IMR-90 (cell line): Measurements from ENCODE around the gene NEIL3. TPM values are rescaled to one million over a fixed set of nuclear protein-coding genes. Genes with fewer than 3 reads are reported as not detected.

Experiments used
- ATAC-seq: fragments of 200-7000 bp; cut with Tn5 transposase; 2 replicates; pipeline ENCODE4 v1.9.1; 2020; ENCODE audit warnings: low read depth, mild to moderate bottlenecking, moderate library complexity
- BruUV-seq: library from RNA; stranded (reverse); fragments of 400-500 nt; replicated peaks from 2 replicates; lab custom pipeline; 2021; lab: Mats Ljungman, UMichigan
- CTCF ChIA-PET: fragments of 300-600 bp; formaldehyde crosslinking; extraction: SDS; loops from one replicate; lab custom pipeline; 2021; ENCODE audit warnings: antibody characterized with exemption; lab: Yijun Ruan, JAX
- POLR2A ChIA-PET: fragments of 300-600 bp; sonication (Branson Sonifier 250); formaldehyde crosslinking; loops from one replicate; lab custom pipeline; 2022; ENCODE audit warnings: antibody characterized with exemption; ENCODE audit not compliant: unreplicated experiment; lab: Charles Lee
- DNase-seq: peaks from one replicate; pipeline ENCODE4 v3.0.0; 2013
- H2AFZ ChIP-seq: replicated peaks from 2 replicates; pipeline ENCODE3; 2013; ENCODE audit warnings: low read length, mild to moderate bottlenecking; ENCODE audit not compliant: poor library complexity
- H2AK5ac ChIP-seq: 2 replicates; pipeline ENCODE4 v1.6.1; 2013; ENCODE audit warnings: low read depth, low read length, inconsistent platforms
- H2AK9ac ChIP-seq: replicated peaks from 2 replicates; pipeline ENCODE3; 2013; ENCODE audit warnings: mild to moderate bottlenecking, low read depth, low read length, moderate library complexity; ENCODE audit not compliant: poor library complexity
- H2BK120ac ChIP-seq: 2 replicates; pipeline ENCODE4 v1.6.1; 2013; ENCODE audit warnings: low read depth, low read length, inconsistent platforms
- H2BK15ac ChIP-seq: 3 replicates; pipeline ENCODE4 v1.6.1; 2013; ENCODE audit warnings: low read depth, low read length, inconsistent platforms
- H2BK20ac ChIP-seq: 2 replicates; pipeline ENCODE4 v1.6.1; 2013; ENCODE audit warnings: low read depth, mild to moderate bottlenecking, inconsistent platforms, low read length, moderate library complexity
- H2BK5ac ChIP-seq: 2 replicates; pipeline ENCODE4 v1.6.1; 2013; ENCODE audit warnings: mild to moderate bottlenecking, low read depth, low read length, inconsistent platforms; ENCODE audit not compliant: poor library complexity, severe bottlenecking
- H3K14ac ChIP-seq: replicated peaks from 2 replicates; pipeline ENCODE4 v1.6.1; 2013; ENCODE audit warnings: low read depth, low read length, inconsistent platforms
- H3K18ac ChIP-seq: 2 replicates; pipeline ENCODE4 v1.6.1; 2013; ENCODE audit warnings: low read depth, low read length, control low read depth
- H3K23ac ChIP-seq: 2 replicates; pipeline ENCODE4 v1.6.1; 2013; ENCODE audit warnings: low read depth, low read length, inconsistent platforms
- H3K27ac ChIP-seq: 2 replicates; pipeline ENCODE4 v1.5.1; 2013; ENCODE audit warnings: mild to moderate bottlenecking, control low read depth, low read length; ENCODE audit not compliant: insufficient read depth
- H3K27me3 ChIP-seq: 2 replicates; pipeline ENCODE4 v1.6.1; 2013; ENCODE audit warnings: low read length; ENCODE audit not compliant: control insufficient read depth, insufficient read depth
- H3K36me3 ChIP-seq: 2 replicates; pipeline ENCODE4 v1.6.1; 2013; ENCODE audit warnings: low read length, mixed read lengths; ENCODE audit not compliant: control insufficient read depth, insufficient read depth
- H3K4ac ChIP-seq: 2 replicates; pipeline ENCODE4 v1.6.1; 2013; ENCODE audit warnings: low read depth, low read length, inconsistent platforms
- H3K4me1 ChIP-seq: 2 replicates; pipeline ENCODE4 v1.6.1; 2013; ENCODE audit warnings: low read length, mixed read lengths; ENCODE audit not compliant: control insufficient read depth, insufficient read depth
- H3K4me2 ChIP-seq: 2 replicates; pipeline ENCODE4 v1.6.1; 2013; ENCODE audit warnings: low read depth, mild to moderate bottlenecking, control low read depth, low read length, moderate library complexity
- H3K4me3 ChIP-seq: 2 replicates; pipeline ENCODE4 v1.5.1; 2013; ENCODE audit warnings: low read depth, mild to moderate bottlenecking, control low read depth, low read length, moderate library complexity; ENCODE audit not compliant: insufficient read depth
- H3K56ac ChIP-seq: 2 replicates; pipeline ENCODE4 v1.6.1; 2013; ENCODE audit warnings: low read length, inconsistent platforms; ENCODE audit not compliant: insufficient read depth; ENCODE audit errors: extremely low read depth
- H3K79me1 ChIP-seq, 2 experiments: 2 replicates each; pipeline ENCODE4 v1.6.1; 2013; ENCODE audit warnings: low read length in 2 of 2, inconsistent platforms in 1 of 2, low read depth in 1 of 2
- H3K9ac ChIP-seq: 2 replicates; pipeline ENCODE4 v1.6.1; 2013; ENCODE audit warnings: low read depth, low read length, control low read depth
- H3K9me1 ChIP-seq: 2 replicates; pipeline ENCODE4 v1.6.1; 2013; ENCODE audit warnings: low read length, inconsistent platforms; ENCODE audit not compliant: insufficient read depth
- H3K9me3 ChIP-seq: 2 replicates; pipeline ENCODE4 v1.6.1; 2013; ENCODE audit warnings: low read length; ENCODE audit not compliant: control insufficient read depth, insufficient read depth
- H4K20me1 ChIP-seq: 2 replicates; pipeline ENCODE4 v1.6.1; 2013; ENCODE audit warnings: low read length, inconsistent platforms; ENCODE audit not compliant: insufficient read depth
- H4K5ac ChIP-seq: 2 replicates; pipeline ENCODE4 v1.6.1; 2013; ENCODE audit warnings: mild to moderate bottlenecking, low read depth, low read length, control low read depth
- H4K8ac ChIP-seq, 2 experiments: 2 replicates each; pipeline ENCODE4 v1.6.1; 2013; ENCODE audit warnings: low read depth in 2 of 2, low read length in 2 of 2, control low read depth in 1 of 2, inconsistent platforms in 1 of 2
- H4K91ac ChIP-seq: 2 replicates; pipeline ENCODE4 v1.6.1; 2013; ENCODE audit warnings: low read depth, low read length, inconsistent platforms; ENCODE audit not compliant: insufficient read depth
- BHLHE40 ChIP-seq: fragments of 150-350 bp; IDR thresholded peaks from 2 replicates; pipeline ENCODE4 v1.6.1; 2016; ENCODE audit warnings: mild to moderate bottlenecking, low read depth, low read length
- CEBPB ChIP-seq: IDR thresholded peaks from 2 replicates; pipeline ENCODE4 v1.6.1; 2012; ENCODE audit warnings: low read depth, low read length, improper control_type of control experiment
- CHD1 ChIP-seq: IDR thresholded peaks from 2 replicates; pipeline ENCODE4 v1.6.1; 2012; ENCODE audit warnings: low read depth, low read length, improper control_type of control experiment
- FOS ChIP-seq: fragments of 150-350 bp; IDR thresholded peaks from 2 replicates; pipeline ENCODE4 v1.6.1; 2016; ENCODE audit warnings: low read depth, low read length
- MAFK ChIP-seq: IDR thresholded peaks from 2 replicates; pipeline ENCODE4 v1.6.1; 2012; ENCODE audit warnings: low read depth, low read length, improper control_type of control experiment
- MAZ ChIP-seq: IDR thresholded peaks from 2 replicates; pipeline ENCODE4 v1.6.1; 2012; ENCODE audit warnings: low read depth, mild to moderate bottlenecking, low read length, improper control_type of control experiment, moderate library complexity, borderline replicate concordance
- MXI1 ChIP-seq: IDR thresholded peaks from 2 replicates; pipeline ENCODE4 v1.6.1; 2012; ENCODE audit warnings: low read depth, mild to moderate bottlenecking, low read length, moderate library complexity, borderline replicate concordance
- NFE2L2 ChIP-seq: fragments of 150-350 bp; IDR thresholded peaks from 2 replicates; pipeline ENCODE4 v1.6.1; 2016; ENCODE audit warnings: low read depth, mild to moderate bottlenecking, low read length
- POLR2A ChIP-seq: IDR thresholded peaks from 2 replicates; pipeline ENCODE4 v1.6.1; 2012; ENCODE audit warnings: mild to moderate bottlenecking, low read depth, low read length
- RAD21 ChIP-seq: IDR thresholded peaks from 2 replicates; pipeline ENCODE4 v1.6.1; 2012; ENCODE audit warnings: low read length, improper control_type of control experiment
- RCOR1 ChIP-seq: IDR thresholded peaks from 2 replicates; pipeline ENCODE4 v1.6.1; 2012; ENCODE audit warnings: mild to moderate bottlenecking, low read length, improper control_type of control experiment; ENCODE audit not compliant: insufficient replicate concordance
- RFX5 ChIP-seq: IDR thresholded peaks from 2 replicates; pipeline ENCODE4 v1.8.0; 2012; ENCODE audit warnings: low read depth, mild to moderate bottlenecking, low read length, moderate library complexity
- SMC3 ChIP-seq: fragments of 150-350 bp; IDR thresholded peaks from 2 replicates; pipeline ENCODE4 v1.6.1; 2016; ENCODE audit warnings: low read depth, mild to moderate bottlenecking, antibody characterized with exemption, low read length, moderate library complexity
- WGBS, 2 experiments: methylation state at CpG; one replicate each; pipeline versions ENCODE4 v1.1.5 to v1.1.7; 2013; ENCODE audit warnings: missing lambda C conversion rate in 2 of 2; ENCODE audit not compliant: insufficient read length in 1 of 2; ENCODE audit errors: extremely low coverage in 2 of 2; 5-methylcytosine and 5-hydroxymethylcytosine counted together
- dilution Hi-C: fragments of 300-500 bp; cut with HindIII; formaldehyde crosslinking; loops from one replicate; pipeline ENCODE4 v1.14.3; 2018; ENCODE audit warnings: low sequenced_read_pairs; ENCODE audit not compliant: unreplicated experiment
- in situ Hi-C: fragments of 300-500 bp; cut with MboI; formaldehyde crosslinking; loops from 3 replicates; pipeline ENCODE4 v1.14.3; 2019; ENCODE audit warnings: low sequenced_read_pairs, inconsistent platforms, mixed read lengths
- intact Hi-C: fragments of 100-400 bp; cut with micrococcal nuclease; formaldehyde crosslinking; loops from 2 replicates; pipeline ENCODE4 v1.10.0; 2022
- polyA plus RNA-seq, 3 experiments: library from polyadenylated mRNA; depleted of rRNA; stranded (reverse); fragments of >200 nt; gene quantifications; 2 replicates each; pipeline ENCODE4 v1.2.3, GENCODE V29; 2012; ENCODE audit warnings: low replicate concordance in 1 of 3
- total RNA-seq: library from RNA; depleted of rRNA; stranded (reverse); fragments of >200 nt; gene quantifications from 2 replicates; pipeline ENCODE4 v1.2.3, GENCODE V29; 2012
- TF ChIP-seq, protein P1 (sequence below): fragments of 150-350 bp; IDR thresholded peaks from 2 replicates; pipeline ENCODE4 v1.6.1; 2017; ENCODE audit warnings: mild to moderate bottlenecking, antibody characterized with exemption, low read length, low read depth
- TF ChIP-seq, protein P2 (sequence below): conservative IDR thresholded peaks from 2 replicates; pipeline ENCODE4 v1.5.1; 2012; ENCODE audit warnings: mild to moderate bottlenecking, low read depth, low read length, improper control_type of control experiment
- TF ChIP-seq, protein P3 (sequence below): fragments of 150-350 bp; IDR thresholded peaks from 2 replicates; pipeline ENCODE4 v1.6.1; 2016; ENCODE audit warnings: low read depth, mild to moderate bottlenecking, low read length, moderate library complexity, borderline replicate concordance

NEIL3 gene
- total and polyA plus RNA-seq, 2 of the 4 experiments (the other 2 are of a cell fraction), result 4.4 to 7.9 TPM

DNA sequence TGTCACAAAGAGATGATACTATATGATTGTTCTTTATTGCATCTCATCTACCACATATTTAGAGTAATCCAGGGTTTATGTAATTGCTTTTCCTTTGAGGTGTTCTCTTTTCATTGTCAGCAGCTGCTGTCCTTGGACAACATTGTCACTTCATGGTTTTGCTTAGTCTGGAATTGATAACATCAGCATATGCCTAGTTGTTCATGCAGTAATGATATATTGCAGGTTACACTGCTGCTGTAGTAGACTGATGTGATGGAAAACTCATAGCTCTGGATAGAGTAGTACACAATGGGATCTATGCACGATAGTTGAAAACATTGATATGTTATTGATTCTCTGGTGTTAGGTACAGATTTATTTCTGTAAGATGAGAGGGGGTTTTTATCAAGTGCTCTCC is 13.7 kb downstream of the NEIL3 start:
- Histone ChIP-seq H3K4me1 (peaks cover 5% of the 10 kb centered on the region; the same call in 1 of the 2 replicates), H2BK5ac (no peak overlapping the region), H3K27me3 (no peaks in the 10 kb centered on the region), H4K5ac (no peak overlapping the region), H3K9me3 (no peaks in the 10 kb centered on the region), H2AK5ac (no peak overlapping the region), H3K18ac (no peak overlapping the region), H3K9ac (no peak overlapping the region), H4K8ac (no peak overlapping the region), H3K36me3 (no peaks in the 10 kb centered on the region), H3K4me3 (no peak overlapping the region), H4K91ac (no peak overlapping the region), H3K56ac (no peak overlapping the region), H3K4ac (no peak overlapping the region), H2BK20ac (no peak overlapping the region), H3K9me1 (no peaks in the 10 kb centered on the region), H2AK9ac (no peak overlapping the region), H3K27ac (no peak overlapping the region), H2AFZ (no peak overlapping the region), H3K23ac (no peak overlapping the region), H3K79me1 (peaks cover 15 to 23% of the 10 kb centered on the region in 2 experiments), H3K14ac (no peak overlapping the region), H2BK120ac (no peak overlapping the region), H3K4me2 (no peak overlapping the region), H4K20me1 (no peaks in the 10 kb centered on the region), H2BK15ac (no peak overlapping the region)
- intact Hi-C loops, result no loop called here
- in situ Hi-C loops, result no loop called here
- CTCF ChIA-PET, result no interaction called here
- dilution Hi-C loops, result no loop called here
- POLR2A ChIA-PET, result no interaction called here
- TF ChIP-seq RAD21, result no peak
- TF ChIP-seq MAFK, result no peak
- TF ChIP-seq MXI1, result no peak
- TF ChIP-seq, protein P1, sequence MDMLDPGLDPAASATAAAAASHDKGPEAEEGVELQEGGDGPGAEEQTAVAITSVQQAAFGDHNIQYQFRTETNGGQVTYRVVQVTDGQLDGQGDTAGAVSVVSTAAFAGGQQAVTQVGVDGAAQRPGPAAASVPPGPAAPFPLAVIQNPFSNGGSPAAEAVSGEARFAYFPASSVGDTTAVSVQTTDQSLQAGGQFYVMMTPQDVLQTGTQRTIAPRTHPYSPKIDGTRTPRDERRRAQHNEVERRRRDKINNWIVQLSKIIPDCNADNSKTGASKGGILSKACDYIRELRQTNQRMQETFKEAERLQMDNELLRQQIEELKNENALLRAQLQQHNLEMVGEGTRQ, result no peak
- no peak for TF ChIP-seq BHLHE40
- TF ChIP-seq, protein P2, sequence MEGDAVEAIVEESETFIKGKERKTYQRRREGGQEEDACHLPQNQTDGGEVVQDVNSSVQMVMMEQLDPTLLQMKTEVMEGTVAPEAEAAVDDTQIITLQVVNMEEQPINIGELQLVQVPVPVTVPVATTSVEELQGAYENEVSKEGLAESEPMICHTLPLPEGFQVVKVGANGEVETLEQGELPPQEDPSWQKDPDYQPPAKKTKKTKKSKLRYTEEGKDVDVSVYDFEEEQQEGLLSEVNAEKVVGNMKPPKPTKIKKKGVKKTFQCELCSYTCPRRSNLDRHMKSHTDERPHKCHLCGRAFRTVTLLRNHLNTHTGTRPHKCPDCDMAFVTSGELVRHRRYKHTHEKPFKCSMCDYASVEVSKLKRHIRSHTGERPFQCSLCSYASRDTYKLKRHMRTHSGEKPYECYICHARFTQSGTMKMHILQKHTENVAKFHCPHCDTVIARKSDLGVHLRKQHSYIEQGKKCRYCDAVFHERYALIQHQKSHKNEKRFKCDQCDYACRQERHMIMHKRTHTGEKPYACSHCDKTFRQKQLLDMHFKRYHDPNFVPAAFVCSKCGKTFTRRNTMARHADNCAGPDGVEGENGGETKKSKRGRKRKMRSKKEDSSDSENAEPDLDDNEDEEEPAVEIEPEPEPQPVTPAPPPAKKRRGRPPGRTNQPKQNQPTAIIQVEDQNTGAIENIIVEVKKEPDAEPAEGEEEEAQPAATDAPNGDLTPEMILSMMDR, result no peak
- TF ChIP-seq RCOR1, result no peak
- no peak for TF ChIP-seq RFX5
- TF ChIP-seq MAZ, result no peak
- TF ChIP-seq SMC3, result no peak
- no peak for TF ChIP-seq POLR2A
- TF ChIP-seq, protein P3, sequence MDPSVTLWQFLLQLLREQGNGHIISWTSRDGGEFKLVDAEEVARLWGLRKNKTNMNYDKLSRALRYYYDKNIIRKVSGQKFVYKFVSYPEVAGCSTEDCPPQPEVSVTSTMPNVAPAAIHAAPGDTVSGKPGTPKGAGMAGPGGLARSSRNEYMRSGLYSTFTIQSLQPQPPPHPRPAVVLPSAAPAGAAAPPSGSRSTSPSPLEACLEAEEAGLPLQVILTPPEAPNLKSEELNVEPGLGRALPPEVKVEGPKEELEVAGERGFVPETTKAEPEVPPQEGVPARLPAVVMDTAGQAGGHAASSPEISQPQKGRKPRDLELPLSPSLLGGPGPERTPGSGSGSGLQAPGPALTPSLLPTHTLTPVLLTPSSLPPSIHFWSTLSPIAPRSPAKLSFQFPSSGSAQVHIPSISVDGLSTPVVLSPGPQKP, result no peak
- TF ChIP-seq CHD1, result no peak
- no peak for TF ChIP-seq CEBPB
- TF ChIP-seq NFE2L2, result no peak
- TF ChIP-seq FOS, result no peak
- BruUV-seq, result no TSS peak
- ATAC-seq, result no peak
- WGBS, 2 experiments, result 56% methylated on average over 1 of the region's 1 CpG; no CpG with 5 or more reads in 1 of the 2 experiments
- DNase-seq, result no peak
